Upper lobe of left lung (tissue), 6 donors: Measurements from ENCODE around the gene DFFA. TPM values are rescaled to one million over a fixed set of nuclear protein-coding genes. Genes with fewer than 3 reads are reported as not detected.

ENCODE experiments used
- ATAC-seq, 2 donors: fragments of 200-7000 bp; cut with Tn5 transposase; one replicate each; pipeline ENCODE4 v1.9.1; 2022; ENCODE audit warnings: mild to moderate bottlenecking in 2 of 2, moderate library complexity in 2 of 2; ENCODE audit not compliant: low FRiP score in 2 of 2
- DNase-seq, 2 donors: peaks; one replicate each; pipeline ENCODE4 v3.0.0-alpha.2; 2019 to 2020
- H3K27ac ChIP-seq, 4 donors: fragments of 200-600 bp; sonication (generic); one replicate each; pipeline ENCODE4 v1.5.1; 2016 to 2019
- H3K27me3 ChIP-seq, 4 donors: fragments of 200-600 bp; sonication (generic); one replicate each; pipeline ENCODE4 v1.5.1; 2017 to 2019
- H3K36me3 ChIP-seq, 4 donors: fragments of 200-600 bp; sonication (generic); one replicate each; pipeline ENCODE4 v1.5.1; 2016 to 2019
- H3K4me1 ChIP-seq, 4 donors: fragments of 200-600 bp; sonication (generic); one replicate each; pipeline ENCODE4 v1.5.1; 2018 to 2019
- H3K4me3 ChIP-seq, 4 donors: fragments of 200-600 bp; sonication (generic); one replicate each; pipeline ENCODE4 v1.5.1; 2017 to 2019; ENCODE audit warnings: mild to moderate bottlenecking in 2 of 4, moderate library complexity in 1 of 4
- H3K9me3 ChIP-seq, 4 donors: fragments of 200-600 bp; sonication (generic); one replicate each; pipeline ENCODE4 v1.5.1; 2018 to 2019
- CTCF ChIP-seq, 6 experiments: fragments of 450-650 bp in 4 of 6; fragments of 200-600 bp in 2 of 6; sonication (generic) in 2 of 6; IDR thresholded peaks; one replicate each; pipeline ENCODE4 v1.5.1; 2016 to 2019; ENCODE audit warnings: antibody characterized with exemption in 6 of 6
- EP300 ChIP-seq, 4 donors: sonication (generic); formaldehyde crosslinking; IDR thresholded peaks; one replicate each; pipeline ENCODE4 v1.5.1; 2017; ENCODE audit warnings: antibody characterized with exemption in 4 of 4, control low read depth in 2 of 4
- POLR2A ChIP-seq, 4 donors: fragments of 450-650 bp; IDR thresholded peaks; one replicate each; pipeline ENCODE4 v1.5.1; 2016 to 2017; ENCODE audit warnings: antibody characterized with exemption in 4 of 4, mild to moderate bottlenecking in 2 of 4
- POLR2AphosphoS5 ChIP-seq, 2 donors: sonication (generic); formaldehyde crosslinking; IDR thresholded peaks; one replicate each; pipeline ENCODE4 v1.5.1; 2017; ENCODE audit warnings: antibody characterized with exemption in 2 of 2
- WGBS, 2 donors: methylation state at CpG; one replicate each; pipeline ENCODE4 v1.1.5; 2017 to 2018; 5-methylcytosine and 5-hydroxymethylcytosine counted together
- total RNA-seq, 6 donors: library from RNA; depleted of rRNA in 4 of 6; stranded (reverse); fragments of >200 nt in 4 of 6; gene quantifications; one replicate each; pipeline versions ENCODE4 v1.1.0 to v1.2.1, GENCODE V29; 2016 to 2021
- donor health status: DM: no; HTN: no; CAD: no; lungs with moderate emphysema.
- donor health status: DM: no; HTN: yes; CAD: no; lungs with severe emphysema.

The DFFA gene
- total RNA-seq, 6 donors from 2014 or later: 15.8 to 37.2 (median 22.9) TPM

- 95 to 97% methylated on average over 5 of the region's 5 CpGs for WGBS, 2 donors
- H3K27ac ChIP-seq: no peak overlapping the region
- no peaks in the 10 kb centered on the region for H3K36me3 ChIP-seq
- DNase-seq (no peak), ATAC-seq (no peak)
- peaks cover 17 to 43% (median 20%) of the 10 kb centered on the region in 4 donors for H3K4me1 ChIP-seq
- TF ChIP-seq POLR2AphosphoS5 (IDR thresholded peaks at IDR 0.05) (no peak), EP300 (IDR thresholded peaks at IDR 0.05) (no peak), POLR2A (IDR thresholded peaks at IDR 0.05) (no peak), CTCF (IDR thresholded peaks at IDR 0.05) (no peak)
- H3K9me3 ChIP-seq: no peaks in the 10 kb centered on the region
- no peaks in the 10 kb centered on the region for H3K27me3 ChIP-seq
- H3K4me3 ChIP-seq: no peak overlapping the region
These were observed 37.7 kb downstream of the DFFA start for GRCh38 chr1:10434590-10434989.

- H3K27ac ChIP-seq: peak overlapping the region in 1 of 4 donors; percentile 16
- ATAC-seq: no peak
- peaks cover 17 to 39% (median 20%) of the 10 kb centered on the region in 4 donors for H3K4me1 ChIP-seq
- H3K27me3 ChIP-seq: no peaks in the 10 kb centered on the region
- no peak for DNase-seq
- no peaks in the 10 kb centered on the region for H3K36me3 ChIP-seq
- H3K9me3 ChIP-seq: no peaks in the 10 kb centered on the region
- no peak overlapping the region for H3K4me3 ChIP-seq
- TF ChIP-seq POLR2A (IDR thresholded peaks at IDR 0.05): no peak
- no peak for TF ChIP-seq CTCF (IDR thresholded peaks at IDR 0.05)
- no peak for TF ChIP-seq EP300 (IDR thresholded peaks at IDR 0.05)
- TF ChIP-seq POLR2AphosphoS5 (IDR thresholded peaks at IDR 0.05): no peak
- 77 to 91% methylated on average over 11 of the region's 11 CpGs for WGBS, 2 donors
These were observed 38.5 kb downstream of the DFFA start for GRCh38 chr1:10433790-10434189.

- Histone ChIP-seq H3K27ac (peak overlapping the region in 1 of 4 donors; percentile 16), H3K9me3 (no peaks in the 10 kb centered on the region), H3K36me3 (no peaks in the 10 kb centered on the region), H3K27me3 (no peaks in the 10 kb centered on the region), H3K4me3 (no peak overlapping the region), H3K4me1 (peaks cover 16 to 33% (median 20%) of the 10 kb centered on the region in 4 donors)
- DNase-seq (no peak), ATAC-seq (no peak)
- TF ChIP-seq EP300 (IDR thresholded peaks at IDR 0.05) (no peak), POLR2A (IDR thresholded peaks at IDR 0.05) (no peak), CTCF (IDR thresholded peaks at IDR 0.05) (no peak), POLR2AphosphoS5 (IDR thresholded peaks at IDR 0.05) (no peak)
- WGBS, 2 donors: 66 to 71% methylated on average over 13 to 14 of the region's 14 CpGs
These were observed 39.2 kb downstream of the DFFA start for GRCh38 chr1:10432910-10433700.

- Histone ChIP-seq H3K27me3 (no peaks in the 10 kb centered on the region), H3K4me3 (peak overlapping the region; percentile 70 to 91 (median 83)), H3K9me3 (no peaks in the 10 kb centered on the region), H3K4me1 (peaks cover 19 to 36% (median 22%) of the 10 kb centered on the region in 4 donors), H3K36me3 (no peaks in the 10 kb centered on the region), H3K27ac (peak overlapping the region; percentile 9 to 81 (median 66))
- ATAC-seq (no peak), DNase-seq (no peak)
- 24 to 30% methylated on average over 28 to 30 of the region's 30 CpGs for WGBS, 2 donors
- TF ChIP-seq EP300 (IDR thresholded peaks at IDR 0.05): no peak
These were observed 41.1 kb downstream of the DFFA start for GRCh38 chr1:10431070-10431730.

- H3K27ac ChIP-seq: peak within 1 kb of the TSS; percentile 9 to 81 (median 66)
- H3K27me3 ChIP-seq: no peaks in the 10 kb centered on the region
- H3K4me3 ChIP-seq: peak within 1 kb of the TSS; percentile 70 to 91 (median 83)
- TF ChIP-seq POLR2AphosphoS5 (IDR thresholded peaks at IDR 0.05): peak in 1 of 2 donors; percentile 54
- peak; percentile 98 to 100 (median 99) for TF ChIP-seq CTCF (IDR thresholded peaks at IDR 0.05)
- TF ChIP-seq EP300 (IDR thresholded peaks at IDR 0.05): no peak
- peak in 2 of 4 donors; percentile 20 to 63 for TF ChIP-seq POLR2A (IDR thresholded peaks at IDR 0.05)
- peaks cover 19 to 36% (median 22%) of the 10 kb centered on the region in 4 donors for H3K4me1 ChIP-seq
- no peaks in the 10 kb centered on the region for H3K36me3 ChIP-seq
- 0% methylated on average over 5 to 21 of the region's 95 CpGs for WGBS, 2 donors
- H3K9me3 ChIP-seq: no peaks in the 10 kb centered on the region
- ATAC-seq (peak; percentile 95 to 98), DNase-seq (peak; percentile 91 to 99)
These were observed 41.9 kb downstream of the DFFA start, which contains the start of gene CENPS for GRCh38 chr1:10430216-10431069. CENPS (plus strand) TSS chr1:10430433; CDS start chr1:10430518, 85 bp downstream.
